PC-9 (cell line): ENCODE data around the gene ELMO1. TPM values are rescaled to one million over a fixed set of nuclear protein-coding genes. Genes with fewer than 3 reads are reported as not detected.

Source experiments
- BruUV-seq: library from RNA; stranded (reverse); fragments of 400-500 nt; replicated peaks from 2 replicates; lab custom pipeline; 2021; lab: Mats Ljungman, UMichigan
- CTCF ChIA-PET: fragments of 300-600 bp; sonication (Branson Sonifier 250); formaldehyde crosslinking; loops from one replicate; lab custom pipeline; 2022; ENCODE audit warnings: antibody characterized with exemption; lab: Charles Lee
- POLR2A ChIA-PET: fragments of 300-600 bp; sonication (Branson Sonifier 250); formaldehyde crosslinking; loops from one replicate; lab custom pipeline; 2022; ENCODE audit warnings: antibody characterized with exemption; ENCODE audit not compliant: unreplicated experiment; lab: Charles Lee
- DNase-seq, 2 experiments: peaks; one replicate each; pipeline versions ENCODE4 v3.0.0 to v3.0.0-alpha.2; 2015 to 2022; ENCODE audit warnings: mixed read lengths in 1 of 2
- H2AFZ ChIP-seq: fragments of 200-600 bp; sonication (generic); 2 replicates; pipeline ENCODE4 v1.8.1; 2017; ENCODE audit warnings: antibody characterized with exemption
- H3F3A ChIP-seq: fragments of 200-600 bp; sonication (generic); 2 replicates; pipeline ENCODE4 v1.8.1; 2017; ENCODE audit warnings: antibody characterized with exemption, mild to moderate bottlenecking, low read depth; ENCODE audit not compliant: insufficient read depth
- H3K27ac ChIP-seq: fragments of 200-600 bp; sonication (generic); 2 replicates; pipeline ENCODE4 v1.6.1; 2016; ENCODE audit warnings: mixed run types
- H3K27me3 ChIP-seq: fragments of 200-600 bp; sonication (generic); 2 replicates; pipeline ENCODE4 v1.6.1; 2016; ENCODE audit warnings: low read depth, mixed run types; ENCODE audit not compliant: insufficient read depth
- H3K36me3 ChIP-seq: fragments of 200-600 bp; sonication (generic); 2 replicates; pipeline ENCODE4 v1.6.1; 2016; ENCODE audit warnings: low read depth, mixed run types
- H3K4me1 ChIP-seq: fragments of 200-600 bp; sonication (generic); replicated peaks from 2 replicates; pipeline ENCODE4 v1.6.1; 2016; ENCODE audit warnings: mixed run types; ENCODE audit not compliant: insufficient read depth
- H3K4me2 ChIP-seq: fragments of 200-600 bp; sonication (generic); 2 replicates; pipeline ENCODE4 v1.6.1; 2017; ENCODE audit warnings: mixed run types
- H3K4me3 ChIP-seq: fragments of 200-600 bp; sonication (generic); 2 replicates; pipeline ENCODE4 v1.6.1; 2016; ENCODE audit warnings: mixed run types
- H3K79me2 ChIP-seq: fragments of 200-600 bp; sonication (generic); 2 replicates; pipeline ENCODE4 v1.6.1; 2017; ENCODE audit warnings: low read depth, mixed run types
- H3K9me2 ChIP-seq: fragments of 200-600 bp; sonication (generic); 2 replicates; pipeline ENCODE4 v1.8.1; 2017; ENCODE audit warnings: mild to moderate bottlenecking; ENCODE audit not compliant: insufficient read depth
- H3K9me3 ChIP-seq: fragments of 200-600 bp; sonication (generic); 2 replicates; pipeline ENCODE4 v1.8.1; 2016; ENCODE audit warnings: low read depth; ENCODE audit not compliant: insufficient read depth
- H4K20me1 ChIP-seq: fragments of 200-600 bp; sonication (generic); 2 replicates; pipeline ENCODE4 v1.8.1; 2017; ENCODE audit not compliant: insufficient read depth
- CTCF ChIP-seq: fragments of 200-600 bp; sonication (generic); conservative IDR thresholded peaks from 2 replicates; pipeline ENCODE4 v1.6.1; 2017; ENCODE audit warnings: mixed run types, antibody characterized with exemption, mild to moderate bottlenecking, moderate library complexity
- EZH2 ChIP-seq: fragments of 200-600 bp; sonication (generic); IDR thresholded peaks from 2 replicates; pipeline ENCODE4 v1.8.0; 2017; ENCODE audit warnings: antibody characterized with exemption, low read depth
- intact Hi-C: fragments of 100-400 bp; cut with micrococcal nuclease; formaldehyde crosslinking; loops from one replicate; pipeline ENCODE4 v1.10.0; 2022; ENCODE audit not compliant: unreplicated experiment
- total RNA-seq: library from RNA; stranded (reverse); gene quantifications from 2 replicates; pipeline ENCODE4 v1.2.3, GENCODE V29; 2021

The ELMO1 gene
- total RNA-seq, 1 experiment from 2014 or later, result 4.8 TPM

GRCh38 chr7:36874041-36874440, 574.6 kb downstream of the ELMO1 start:
- no peaks in the 10 kb centered on the region for H3F3A ChIP-seq
- no peak overlapping the region for H2AFZ ChIP-seq
- intact Hi-C loops, result no loop called here
- BruUV-seq, result no TSS peak
- H3K9me3 ChIP-seq, result no peaks in the 10 kb centered on the region
- H4K20me1 ChIP-seq, result no peaks in the 10 kb centered on the region
- no peak overlapping the region for H3K27ac ChIP-seq
- H3K9me2 ChIP-seq, result no peaks in the 10 kb centered on the region
- CTCF ChIA-PET, result no interaction called here
- no peak overlapping the region for H3K4me3 ChIP-seq
- peaks cover 29% of the 10 kb centered on the region; the same call in 1 of the 2 replicates for H3K27me3 ChIP-seq
- no peak overlapping the region for H3K4me2 ChIP-seq
- H3K4me1 ChIP-seq, result no peaks in the 10 kb centered on the region
- H3K36me3 ChIP-seq, result no peaks in the 10 kb centered on the region
- POLR2A ChIA-PET, result no interaction called here
- no peak for DNase-seq
- no peak for TF ChIP-seq CTCF
- TF ChIP-seq EZH2, result no peak
- H3K79me2 ChIP-seq, result no peaks in the 10 kb centered on the region

- H3K9me2 ChIP-seq, result no peaks in the 10 kb centered on the region
- peaks cover 22% of the 10 kb centered on the region; the same call in 1 of the 2 replicates for H3K27me3 ChIP-seq
- H3K27ac ChIP-seq, result no peak overlapping the region
- no peak overlapping the region for H2AFZ ChIP-seq
- no peak for TF ChIP-seq CTCF
- TF ChIP-seq EZH2, result no peak
- H3K79me2 ChIP-seq, result no peaks in the 10 kb centered on the region
- POLR2A ChIA-PET, result no interaction called here
- BruUV-seq, result no TSS peak
- CTCF ChIA-PET, result no interaction called here
- H3F3A ChIP-seq, result no peaks in the 10 kb centered on the region
- no peaks in the 10 kb centered on the region for H3K36me3 ChIP-seq
- no peaks in the 10 kb centered on the region for H3K4me1 ChIP-seq
- no peaks in the 10 kb centered on the region for H4K20me1 ChIP-seq
- intact Hi-C loops, result no loop called here
- no peaks in the 10 kb centered on the region for H3K9me3 ChIP-seq
- DNase-seq, result no peak
- no peak overlapping the region for H3K4me3 ChIP-seq
- H3K4me2 ChIP-seq, result no peak overlapping the region
Observed at GRCh38 chr7:36871863-36872262, 576.8 kb downstream of the ELMO1 start.

- Histone ChIP-seq H3K9me3 (no peaks in the 10 kb centered on the region), H3K27me3 (peaks cover 27% of the 10 kb centered on the region; the same call in 1 of the 2 replicates), H3K9me2 (no peaks in the 10 kb centered on the region), H3K27ac (no peak overlapping the region), H3K4me3 (no peak overlapping the region), H4K20me1 (no peaks in the 10 kb centered on the region), H3K79me2 (no peaks in the 10 kb centered on the region), H3K36me3 (no peaks in the 10 kb centered on the region), H2AFZ (no peak overlapping the region), H3K4me1 (no peaks in the 10 kb centered on the region), H3F3A (no peaks in the 10 kb centered on the region), H3K4me2 (no peak overlapping the region)
- CTCF ChIA-PET, result interaction anchor here (0.6 kb wide), 1 partner anchor 330 kb away, joined by 3 read pairs; no protein-coding TSS in a partner anchor
- POLR2A ChIA-PET, result no interaction called here
- intact Hi-C loops, result no loop called here
- BruUV-seq, result no TSS peak
- DNase-seq, result no peak
- TF ChIP-seq CTCF, result no peak
- TF ChIP-seq EZH2, result no peak
Observed at GRCh38 chr7:36871355-36871738, 577.3 kb downstream of the ELMO1 start.
